Measurements from ENCODE around the gene ZMAT5. TPM values are rescaled to one million over a fixed set of nuclear protein-coding genes. Genes with fewer than 3 reads are reported as not detected.

ZMAT5 gene, protein sequence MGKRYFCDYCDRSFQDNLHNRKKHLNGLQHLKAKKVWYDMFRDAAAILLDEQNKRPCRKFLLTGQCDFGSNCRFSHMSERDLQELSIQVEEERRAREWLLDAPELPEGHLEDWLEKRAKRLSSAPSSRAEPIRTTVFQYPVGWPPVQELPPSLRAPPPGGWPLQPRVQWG
- total RNA-seq: 10 to 100 TPM; 11.9 to 14.3 TPM

DNA sequence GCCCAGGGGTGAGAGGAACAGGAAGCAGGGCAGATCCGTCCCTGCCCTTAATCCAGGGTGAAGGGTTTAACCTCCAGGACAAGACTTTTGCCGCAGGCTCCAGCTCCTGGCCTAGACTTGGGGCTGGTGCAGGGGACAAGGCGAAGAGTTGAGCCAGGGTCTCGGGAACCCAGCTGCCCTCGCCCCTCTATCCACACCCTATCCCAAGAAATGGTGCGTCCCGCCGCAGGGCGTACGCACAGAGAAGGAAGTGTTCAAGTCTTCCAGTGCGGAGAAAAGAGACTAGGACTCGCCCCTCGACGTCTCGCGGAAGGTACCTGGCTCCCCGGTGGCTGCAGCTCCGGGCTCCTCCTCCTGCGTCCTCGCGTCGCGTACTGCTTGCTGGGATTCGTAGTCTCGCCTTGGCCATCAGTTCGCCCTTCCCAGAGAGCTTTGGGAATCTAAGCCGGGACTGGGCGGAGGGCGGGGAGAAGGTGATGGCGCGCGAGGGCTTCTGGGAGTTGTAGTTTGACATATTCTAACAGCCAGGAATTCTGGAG, at the start of gene ZMAT5:
Gene ZMAT5, minus strand, starts transcription at position 376 of the 539 bp plus-strand sequence. CDS start 18,463 bp downstream, outside the sequence.
- TF ChIP-seq, protein P1, sequence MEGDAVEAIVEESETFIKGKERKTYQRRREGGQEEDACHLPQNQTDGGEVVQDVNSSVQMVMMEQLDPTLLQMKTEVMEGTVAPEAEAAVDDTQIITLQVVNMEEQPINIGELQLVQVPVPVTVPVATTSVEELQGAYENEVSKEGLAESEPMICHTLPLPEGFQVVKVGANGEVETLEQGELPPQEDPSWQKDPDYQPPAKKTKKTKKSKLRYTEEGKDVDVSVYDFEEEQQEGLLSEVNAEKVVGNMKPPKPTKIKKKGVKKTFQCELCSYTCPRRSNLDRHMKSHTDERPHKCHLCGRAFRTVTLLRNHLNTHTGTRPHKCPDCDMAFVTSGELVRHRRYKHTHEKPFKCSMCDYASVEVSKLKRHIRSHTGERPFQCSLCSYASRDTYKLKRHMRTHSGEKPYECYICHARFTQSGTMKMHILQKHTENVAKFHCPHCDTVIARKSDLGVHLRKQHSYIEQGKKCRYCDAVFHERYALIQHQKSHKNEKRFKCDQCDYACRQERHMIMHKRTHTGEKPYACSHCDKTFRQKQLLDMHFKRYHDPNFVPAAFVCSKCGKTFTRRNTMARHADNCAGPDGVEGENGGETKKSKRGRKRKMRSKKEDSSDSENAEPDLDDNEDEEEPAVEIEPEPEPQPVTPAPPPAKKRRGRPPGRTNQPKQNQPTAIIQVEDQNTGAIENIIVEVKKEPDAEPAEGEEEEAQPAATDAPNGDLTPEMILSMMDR (IDR thresholded peaks at IDR 0.05): no peak
- Histone ChIP-seq H3K4me1 (peaks cover 8% of the 10 kb centered on the region), H3K36me3 (peaks cover 7% of the 10 kb centered on the region), H3K27me3 (no peaks in the 10 kb centered on the region), H3K9ac (ENCODE audit: low read depth in 2 of 2, low read length in 2 of 2) (peak within 1 kb of the TSS; percentile 94 to 99), H3K4me3 (peak within 1 kb of the TSS; percentile 84), H3K9me3 (no peaks in the 10 kb centered on the region), H3K27ac (peak within 1 kb of the TSS; percentile 80)
- intact Hi-C loops (cut with DNase I): loop anchor here (5.0 kb wide), 1 partner anchor 241 kb away; no protein-coding TSS in a partner anchor
- peak; percentile 97 for DNase-seq

DNA sequence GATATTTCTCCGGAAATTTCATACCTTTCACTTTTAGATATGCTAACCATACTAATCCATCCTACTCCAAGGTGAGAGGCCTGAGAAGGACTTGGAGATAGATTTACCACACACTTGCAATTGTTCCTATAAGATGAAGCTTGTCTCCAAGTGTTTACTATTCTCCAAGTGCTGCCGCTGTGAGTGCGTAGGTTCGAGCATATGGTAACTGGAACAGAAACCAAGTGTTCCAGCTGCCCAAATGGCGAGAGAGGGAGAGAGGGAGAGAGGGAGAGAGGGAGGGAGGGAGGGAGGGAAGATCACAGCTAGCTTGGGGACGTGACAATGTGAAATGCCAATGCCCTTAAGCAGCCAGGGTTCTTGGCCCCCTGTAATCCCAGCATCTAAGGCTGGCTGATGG, 49.7 kb upstream of the ZMAT5 start:
- Histone ChIP-seq H3K4me3 (no peak overlapping the region), H3K27ac (no peak overlapping the region), H3K9me3 (no peaks in the 10 kb centered on the region), H3K9ac (ENCODE audit: low read depth in 2 of 2, low read length in 2 of 2) (no peak overlapping the region), H3K4me1 (no peaks in the 10 kb centered on the region), H3K36me3 (peaks cover 6% of the 10 kb centered on the region), H3K27me3 (no peaks in the 10 kb centered on the region)
- DNase-seq: no peak
- intact Hi-C loops (cut with DNase I): loop anchor here (10.0 kb wide), 1 partner anchor 188 kb away; no protein-coding TSS in a partner anchor
- TF ChIP-seq, protein P1 (IDR thresholded peaks at IDR 0.05): no peak

DNA sequence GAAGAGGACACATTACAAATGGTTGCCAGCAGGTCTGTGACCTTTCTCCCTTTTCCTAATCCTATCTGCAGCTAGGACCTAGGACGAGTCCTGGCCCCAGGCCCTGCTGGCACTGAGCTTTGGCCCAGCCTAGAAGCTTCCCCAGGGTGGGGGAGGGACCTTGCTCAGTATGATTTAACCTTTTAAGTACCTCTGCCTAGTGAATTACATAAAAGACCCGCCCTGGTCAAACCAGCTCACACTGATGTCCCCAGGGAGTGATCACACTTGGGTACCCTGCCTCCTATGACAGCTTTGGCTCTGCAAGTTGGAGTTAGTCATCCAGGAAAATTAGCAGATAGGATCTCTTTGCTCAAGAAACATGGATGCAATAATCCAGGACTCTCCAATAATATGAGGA, 49.3 kb upstream of the ZMAT5 start:
- Histone ChIP-seq H3K36me3 (peaks cover 6% of the 10 kb centered on the region), H3K4me3 (no peak overlapping the region), H3K27ac (no peak overlapping the region), H3K27me3 (no peaks in the 10 kb centered on the region), H3K4me1 (peaks cover 2% of the 10 kb centered on the region), H3K9me3 (no peaks in the 10 kb centered on the region), H3K9ac (ENCODE audit: low read depth in 2 of 2, low read length in 2 of 2) (no peak overlapping the region)
- TF ChIP-seq, protein P1 (IDR thresholded peaks at IDR 0.05): no peak
- intact Hi-C loops (cut with DNase I): loop anchor here (10.0 kb wide), 1 partner anchor 189 kb away; no protein-coding TSS in a partner anchor
- no peak for DNase-seq

DNA sequence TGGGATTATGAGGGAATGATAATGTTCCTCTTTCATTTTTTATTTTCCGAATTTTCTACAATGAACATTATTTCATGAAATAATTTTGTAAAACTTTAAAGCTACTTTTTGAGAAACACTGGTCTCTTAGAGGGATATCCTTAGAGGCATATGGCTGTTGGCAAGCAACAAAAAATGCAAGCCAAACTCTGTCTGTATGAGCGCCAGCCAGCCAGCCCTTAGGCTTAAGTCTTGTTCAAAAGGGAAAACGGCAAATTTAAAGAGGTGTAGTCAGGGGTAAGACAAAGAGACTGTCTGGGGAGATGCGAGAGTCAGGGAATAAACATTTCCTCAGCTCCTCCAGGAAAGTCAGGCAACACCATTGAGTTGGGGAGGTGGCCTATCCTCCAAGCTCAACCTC, 48.8 kb upstream of the ZMAT5 start:
- Histone ChIP-seq H3K27ac (no peak overlapping the region), H3K4me1 (peaks cover 6% of the 10 kb centered on the region), H3K4me3 (no peak overlapping the region), H3K27me3 (no peaks in the 10 kb centered on the region), H3K36me3 (peaks cover 6% of the 10 kb centered on the region), H3K9ac (ENCODE audit: low read depth in 2 of 2, low read length in 2 of 2) (no peak overlapping the region), H3K9me3 (no peaks in the 10 kb centered on the region)
- intact Hi-C loops (cut with DNase I): loop anchor here (10.0 kb wide), 1 partner anchor 189 kb away; no protein-coding TSS in a partner anchor
- DNase-seq: no peak
- TF ChIP-seq, protein P1 (IDR thresholded peaks at IDR 0.05): no peak

DNA sequence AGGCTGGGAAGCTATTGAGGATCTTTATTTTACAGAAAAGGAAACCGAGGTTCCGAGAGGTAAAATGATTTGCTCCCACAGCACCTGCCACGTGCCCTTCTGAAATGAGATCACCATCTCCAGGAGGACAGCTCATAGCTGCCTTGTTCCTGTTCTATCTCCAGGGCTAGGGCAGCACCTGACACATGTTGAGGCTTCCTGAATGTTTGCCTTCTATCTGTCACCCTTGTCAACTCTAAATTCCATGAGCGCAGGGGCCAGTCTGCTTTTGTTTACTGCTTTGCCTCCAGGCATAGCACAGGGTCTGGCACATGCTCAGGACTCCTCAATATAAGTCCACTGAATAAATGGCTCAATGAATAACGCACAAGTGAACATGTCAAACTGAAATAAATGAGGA, 47.2 kb upstream of the ZMAT5 start:
- no peak overlapping the region for H3K9ac ChIP-seq (ENCODE audit: low read depth in 2 of 2, low read length in 2 of 2)
- intact Hi-C loops (cut with DNase I): loop anchor here (10.0 kb wide), 1 partner anchor 191 kb away; no protein-coding TSS in a partner anchor
- TF ChIP-seq, protein P1 (IDR thresholded peaks at IDR 0.05): no peak
- no peak for DNase-seq
- H3K27ac ChIP-seq: no peak overlapping the region
- H3K36me3 ChIP-seq: no peaks in the 10 kb centered on the region
- H3K27me3 ChIP-seq: no peaks in the 10 kb centered on the region
- H3K9me3 ChIP-seq: no peaks in the 10 kb centered on the region
- peaks cover 6% of the 10 kb centered on the region for H3K4me1 ChIP-seq
- no peak overlapping the region for H3K4me3 ChIP-seq

Data from colonic mucosa (tissue), 4 donors.